WTC11 (cell line): ENCODE data around the gene FGD3. TPM values are rescaled to one million over a fixed set of nuclear protein-coding genes. Genes with fewer than 3 reads are reported as not detected.

Experiments used
- ATAC-seq: fragments of 200-7000 bp; cut with Tn5 transposase; 2 replicates; pipeline ENCODE4 v1.10.0; 2021; ENCODE audit warnings: mild to moderate bottlenecking, moderate library complexity
- CTCF ChIA-PET: fragments of 300-600 bp; sonication (Branson Sonifier 250); formaldehyde crosslinking; loops from one replicate; lab custom pipeline; 2021; ENCODE audit warnings: antibody characterized with exemption; lab: Charles Lee
- POLR2A ChIA-PET: fragments of 350-600 bp; sonication (Branson Sonifier 250); formaldehyde crosslinking; loops from one replicate; lab custom pipeline; 2021; ENCODE audit warnings: antibody characterized with exemption; lab: Charles Lee
- DNase-seq: peaks from one replicate; pipeline ENCODE4 v3.0.0; 2021; ENCODE audit warnings: low spot score
- H3K27ac Mint-ChIP-seq: 2 replicates; pipeline ENCODE4 v1.8.0; 2021; ENCODE audit warnings: mixed read lengths
- H3K27me3 Mint-ChIP-seq: 2 replicates; pipeline ENCODE4 v1.8.0; 2021; ENCODE audit warnings: low read depth, mild to moderate bottlenecking, moderate library complexity, mixed read lengths
- H3K36me3 Mint-ChIP-seq: 2 replicates; pipeline ENCODE4 v1.8.0; 2021; ENCODE audit warnings: mixed read lengths
- H3K4me1 Mint-ChIP-seq: 2 replicates; pipeline ENCODE4 v1.8.0; 2022; ENCODE audit warnings: mixed read lengths
- H3K4me3 Mint-ChIP-seq: 2 replicates; pipeline ENCODE4 v1.8.0; 2021; ENCODE audit warnings: mild to moderate bottlenecking, moderate library complexity, mixed read lengths
- H3K9me3 Mint-ChIP-seq: 2 replicates; pipeline ENCODE4 v1.8.0; 2021; ENCODE audit warnings: mixed read lengths
- CREB1 ChIP-seq: sonication (generic); formaldehyde crosslinking; IDR thresholded peaks from 2 replicates; pipeline ENCODE4 v1.8.0; 2023; ENCODE audit warnings: mild to moderate bottlenecking, missing genetic modification reagents
- CREM ChIP-seq: sonication (generic); formaldehyde crosslinking; IDR thresholded peaks from 2 replicates; pipeline ENCODE4 v1.8.1; 2022; ENCODE audit warnings: mild to moderate bottlenecking, missing genetic modification reagents, moderate library complexity
- FOXJ3 ChIP-seq: sonication (generic); formaldehyde crosslinking; IDR thresholded peaks from 2 replicates; pipeline ENCODE4 v1.9.0; 2021; ENCODE audit warnings: missing genetic modification reagents, mild to moderate bottlenecking, borderline replicate concordance
- GTF2I ChIP-seq: fragments of 250-450 bp; sonication (Bioruptor Pico); conservative IDR thresholded peaks from 2 replicates; pipeline ENCODE4 v1.4.0; 2021; ENCODE audit warnings: mild to moderate bottlenecking
- NR1H2 ChIP-seq: sonication (generic); formaldehyde crosslinking; IDR thresholded peaks from 2 replicates; pipeline ENCODE4 v1.9.0; 2021; ENCODE audit warnings: mild to moderate bottlenecking, moderate library complexity, missing genetic modification reagents
- NR3C1 ChIP-seq: sonication (generic); formaldehyde crosslinking; conservative IDR thresholded peaks from 2 replicates; pipeline ENCODE4 v1.8.1; 2023; ENCODE audit warnings: low read depth, mild to moderate bottlenecking, missing genetic modification reagents
- OVOL2 ChIP-seq: fragments of 250-450 bp; sonication (Bioruptor Pico); IDR thresholded peaks from 2 replicates; pipeline ENCODE4 v1.9.0; 2021; ENCODE audit warnings: mild to moderate bottlenecking, borderline replicate concordance
- PRRX2 ChIP-seq: fragments of 250-450 bp; sonication (Bioruptor Pico); IDR thresholded peaks from 2 replicates; pipeline ENCODE4 v1.8.0; 2021; ENCODE audit warnings: mild to moderate bottlenecking
- SP1 ChIP-seq: sonication (generic); formaldehyde crosslinking; conservative IDR thresholded peaks from 2 replicates; pipeline ENCODE4 v1.8.1; 2022; ENCODE audit warnings: missing genetic modification reagents
- ZNF219 ChIP-seq: sonication (generic); formaldehyde crosslinking; IDR thresholded peaks from 2 replicates; pipeline ENCODE4 v1.8.0; 2023; ENCODE audit warnings: missing genetic modification reagents, mild to moderate bottlenecking, borderline replicate concordance
- ZNF232 ChIP-seq: sonication (generic); formaldehyde crosslinking; IDR thresholded peaks from 2 replicates; pipeline ENCODE4 v1.8.0; 2022; ENCODE audit warnings: mild to moderate bottlenecking, missing genetic modification reagents
- ZNF263 ChIP-seq: sonication (generic); formaldehyde crosslinking; IDR thresholded peaks from 2 replicates; pipeline ENCODE4 v1.8.1; 2022; ENCODE audit warnings: low read depth, mild to moderate bottlenecking, moderate library complexity, missing genetic modification reagents
- ZNF396 ChIP-seq: fragments of 250-450 bp; sonication (Bioruptor Pico); IDR thresholded peaks from 2 replicates; pipeline ENCODE4 v1.8.0; 2021; ENCODE audit warnings: mild to moderate bottlenecking, moderate library complexity, borderline replicate concordance
- total RNA-seq: library from RNA; stranded (reverse); gene quantifications from 3 replicates; pipeline ENCODE4 v1.2.3, GENCODE V29; 2021
- TF ChIP-seq, protein P1 (sequence below): sonication (generic); formaldehyde crosslinking; IDR thresholded peaks from 2 replicates; pipeline ENCODE4 v1.8.1; 2023; ENCODE audit warnings: mild to moderate bottlenecking, moderate library complexity, missing genetic modification reagents
- TF ChIP-seq, protein P2 (sequence below): sonication (generic); formaldehyde crosslinking; conservative IDR thresholded peaks from 2 replicates; pipeline ENCODE4 v1.8.1; 2022; ENCODE audit warnings: mild to moderate bottlenecking, missing genetic modification reagents
- TF ChIP-seq, protein P3 (sequence below): fragments of 250-450 bp; sonication (Bioruptor Pico); IDR thresholded peaks from 2 replicates; pipeline ENCODE4 v2.1.2; 2022; ENCODE audit warnings: mild to moderate bottlenecking, moderate library complexity
- TF ChIP-seq, protein P4 (sequence below): sonication (generic); formaldehyde crosslinking; IDR thresholded peaks from 2 replicates; pipeline ENCODE4 v1.8.1; 2023; ENCODE audit warnings: mild to moderate bottlenecking, missing genetic modification reagents
- TF ChIP-seq, protein P5 (sequence below): sonication (generic); formaldehyde crosslinking; IDR thresholded peaks from 2 replicates; pipeline ENCODE4 v1.8.1; 2023; ENCODE audit warnings: mild to moderate bottlenecking, missing genetic modification reagents
- TF ChIP-seq, protein P6 (sequence below): sonication (generic); formaldehyde crosslinking; IDR thresholded peaks from 2 replicates; pipeline ENCODE4 v1.8.0; 2022; ENCODE audit warnings: mild to moderate bottlenecking, missing genetic modification reagents
- TF ChIP-seq, protein P7 (sequence below): sonication (generic); formaldehyde crosslinking; IDR thresholded peaks from 2 replicates; pipeline ENCODE4 v1.8.1; 2022; ENCODE audit warnings: mild to moderate bottlenecking, moderate library complexity, missing genetic modification reagents
- TF ChIP-seq, protein P8 (sequence below): fragments of 250-450 bp; sonication (Bioruptor Pico); IDR thresholded peaks from 2 replicates; pipeline ENCODE4 v1.8.0; 2021; ENCODE audit warnings: mild to moderate bottlenecking

FGD3 gene
- total RNA-seq, 1 experiment from 2014 or later, result 1.9 TPM

DNA sequence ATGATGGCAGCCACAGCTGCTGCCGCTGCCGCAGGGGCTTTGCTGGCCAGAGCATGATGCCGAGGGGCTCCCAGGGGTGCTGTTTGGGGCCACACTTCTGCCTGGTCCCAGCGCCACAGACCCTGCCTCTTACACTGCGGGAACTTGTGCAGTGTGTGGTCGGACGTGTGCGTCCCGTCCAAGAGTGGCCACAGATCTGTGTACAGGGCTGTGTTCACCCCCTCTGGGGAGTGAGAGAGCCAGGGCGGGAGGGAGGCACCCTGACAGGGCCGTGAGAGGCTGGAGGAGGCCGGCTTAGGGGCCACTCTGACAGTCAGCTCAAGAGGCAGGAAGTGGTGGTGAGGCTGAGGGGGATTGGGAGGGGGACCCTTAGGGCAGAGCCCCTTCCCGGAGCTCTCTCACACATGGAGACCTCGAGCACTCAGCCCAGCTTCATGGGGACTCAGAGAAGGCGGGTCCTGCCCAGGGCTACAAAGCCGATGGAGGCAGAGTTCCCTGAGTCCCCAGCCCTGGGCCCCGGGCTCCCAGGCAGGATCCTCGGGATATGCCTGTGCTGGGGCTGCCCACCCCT lies 135.6 kb downstream of the FGD3 start:
- POLR2A ChIA-PET, result no interaction called here
- no peak overlapping the region for H3K4me3 Mint-ChIP-seq
- DNase-seq, result peak; percentile 16
- TF ChIP-seq FOXJ3 (no peak), ZNF232 (CRISPR knock-in tag) (no peak), PRRX2 (CRISPR knock-in tag) (no peak), ZNF263 (CRISPR knock-in tag) (no peak), GTF2I (CRISPR knock-in tag) (no peak)
- TF ChIP-seq, protein P1, sequence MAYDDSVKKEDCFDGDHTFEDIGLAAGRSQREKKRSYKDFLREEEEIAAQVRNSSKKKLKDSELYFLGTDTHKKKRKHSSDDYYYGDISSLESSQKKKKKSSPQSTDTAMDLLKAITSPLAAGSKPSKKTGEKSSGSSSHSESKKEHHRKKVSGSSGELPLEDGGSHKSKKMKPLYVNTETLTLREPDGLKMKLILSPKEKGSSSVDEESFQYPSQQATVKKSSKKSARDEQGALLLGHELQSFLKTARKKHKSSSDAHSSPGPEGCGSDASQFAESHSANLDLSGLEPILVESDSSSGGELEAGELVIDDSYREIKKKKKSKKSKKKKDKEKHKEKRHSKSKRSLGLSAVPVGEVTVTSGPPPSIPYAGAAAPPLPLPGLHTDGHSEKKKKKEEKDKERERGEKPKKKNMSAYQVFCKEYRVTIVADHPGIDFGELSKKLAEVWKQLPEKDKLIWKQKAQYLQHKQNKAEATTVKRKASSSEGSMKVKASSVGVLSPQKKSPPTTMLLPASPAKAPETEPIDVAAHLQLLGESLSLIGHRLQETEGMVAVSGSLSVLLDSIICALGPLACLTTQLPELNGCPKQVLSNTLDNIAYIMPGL (CRISPR knock-in tag), result no peak
- no peak overlapping the region for H3K27ac Mint-ChIP-seq
- H3K4me1 Mint-ChIP-seq, result 0 out of 2 replicates have a peak, but pooled peaks cover 2% of the 10 kb centered on the region
- CTCF ChIA-PET, result no interaction called here
- no peaks in the 10 kb centered on the region for H3K27me3 Mint-ChIP-seq
- peak; percentile 63 for ATAC-seq
- peaks cover 11% of the 10 kb centered on the region for H3K9me3 Mint-ChIP-seq
- peaks cover 12% of the 10 kb centered on the region for H3K36me3 Mint-ChIP-seq

DNA sequence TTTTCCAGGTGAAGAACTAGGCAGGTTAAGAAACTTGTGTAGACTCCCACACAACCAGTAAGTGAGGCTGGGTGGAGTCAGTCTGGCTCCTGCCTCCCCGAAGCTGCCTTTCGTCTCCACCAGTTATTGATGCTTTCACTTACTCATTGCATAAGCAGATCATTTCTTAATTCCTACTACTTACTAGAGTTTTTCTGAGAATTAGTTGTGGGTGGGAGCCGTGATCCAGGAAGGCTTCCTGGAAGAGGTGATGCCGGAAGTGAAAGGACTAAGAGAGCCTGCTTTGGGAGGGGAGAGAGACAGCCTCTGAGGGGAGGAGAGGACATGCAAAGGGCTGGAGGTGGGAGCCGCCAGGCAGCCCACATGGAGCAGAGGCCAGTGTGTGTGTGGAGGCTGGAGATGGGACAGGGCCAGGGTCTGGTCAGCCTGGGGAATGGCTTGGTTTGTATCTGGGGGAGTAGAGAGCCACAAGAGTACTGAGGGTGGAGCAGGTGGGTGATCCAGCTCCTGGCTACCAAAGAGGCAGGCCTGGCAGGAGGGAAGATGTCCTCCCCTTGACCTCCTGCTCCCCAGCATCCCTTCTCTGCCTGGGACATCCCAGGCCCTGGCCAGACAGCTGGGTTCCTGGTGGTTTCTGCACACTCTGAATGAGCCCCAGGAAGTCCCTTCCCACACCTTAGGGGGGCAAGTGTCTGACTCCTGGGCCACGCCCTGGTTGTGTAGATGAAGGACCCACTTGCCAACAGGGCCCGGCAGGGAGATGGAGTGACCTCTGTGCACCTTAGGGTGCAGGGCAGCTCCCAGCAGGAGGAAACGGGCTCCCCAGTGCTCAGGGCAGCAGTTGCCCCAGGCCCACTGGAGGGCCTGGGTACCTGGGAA lies 136.5 kb downstream of the FGD3 start:
- TF ChIP-seq, protein P2, sequence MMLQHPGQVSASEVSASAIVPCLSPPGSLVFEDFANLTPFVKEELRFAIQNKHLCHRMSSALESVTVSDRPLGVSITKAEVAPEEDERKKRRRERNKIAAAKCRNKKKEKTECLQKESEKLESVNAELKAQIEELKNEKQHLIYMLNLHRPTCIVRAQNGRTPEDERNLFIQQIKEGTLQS (CRISPR knock-in tag), result no peak
- TF ChIP-seq CREM (CRISPR knock-in tag), result no peak
- TF ChIP-seq, protein P3, sequence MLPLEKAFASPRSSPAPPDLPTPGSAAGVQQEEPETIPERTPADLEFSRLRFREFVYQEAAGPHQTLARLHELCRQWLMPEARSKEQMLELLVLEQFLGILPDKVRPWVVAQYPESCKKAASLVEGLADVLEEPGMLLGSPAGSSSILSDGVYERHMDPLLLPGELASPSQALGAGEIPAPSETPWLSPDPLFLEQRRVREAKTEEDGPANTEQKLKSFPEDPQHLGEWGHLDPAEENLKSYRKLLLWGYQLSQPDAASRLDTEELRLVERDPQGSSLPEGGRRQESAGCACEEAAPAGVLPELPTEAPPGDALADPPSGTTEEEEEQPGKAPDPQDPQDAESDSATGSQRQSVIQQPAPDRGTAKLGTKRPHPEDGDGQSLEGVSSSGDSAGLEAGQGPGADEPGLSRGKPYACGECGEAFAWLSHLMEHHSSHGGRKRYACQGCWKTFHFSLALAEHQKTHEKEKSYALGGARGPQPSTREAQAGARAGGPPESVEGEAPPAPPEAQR (CRISPR knock-in tag), result no peak
- TF ChIP-seq NR1H2 (CRISPR knock-in tag), result no peak
- TF ChIP-seq, protein P1 (CRISPR knock-in tag), result no peak
- TF ChIP-seq ZNF219 (CRISPR knock-in tag), result no peak
- TF ChIP-seq ZNF396 (CRISPR knock-in tag), result no peak
- TF ChIP-seq, protein P4, sequence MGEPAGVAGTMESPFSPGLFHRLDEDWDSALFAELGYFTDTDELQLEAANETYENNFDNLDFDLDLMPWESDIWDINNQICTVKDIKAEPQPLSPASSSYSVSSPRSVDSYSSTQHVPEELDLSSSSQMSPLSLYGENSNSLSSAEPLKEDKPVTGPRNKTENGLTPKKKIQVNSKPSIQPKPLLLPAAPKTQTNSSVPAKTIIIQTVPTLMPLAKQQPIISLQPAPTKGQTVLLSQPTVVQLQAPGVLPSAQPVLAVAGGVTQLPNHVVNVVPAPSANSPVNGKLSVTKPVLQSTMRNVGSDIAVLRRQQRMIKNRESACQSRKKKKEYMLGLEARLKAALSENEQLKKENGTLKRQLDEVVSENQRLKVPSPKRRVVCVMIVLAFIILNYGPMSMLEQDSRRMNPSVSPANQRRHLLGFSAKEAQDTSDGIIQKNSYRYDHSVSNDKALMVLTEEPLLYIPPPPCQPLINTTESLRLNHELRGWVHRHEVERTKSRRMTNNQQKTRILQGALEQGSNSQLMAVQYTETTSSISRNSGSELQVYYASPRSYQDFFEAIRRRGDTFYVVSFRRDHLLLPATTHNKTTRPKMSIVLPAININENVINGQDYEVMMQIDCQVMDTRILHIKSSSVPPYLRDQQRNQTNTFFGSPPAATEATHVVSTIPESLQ (CRISPR knock-in tag), result no peak
- TF ChIP-seq, protein P5, sequence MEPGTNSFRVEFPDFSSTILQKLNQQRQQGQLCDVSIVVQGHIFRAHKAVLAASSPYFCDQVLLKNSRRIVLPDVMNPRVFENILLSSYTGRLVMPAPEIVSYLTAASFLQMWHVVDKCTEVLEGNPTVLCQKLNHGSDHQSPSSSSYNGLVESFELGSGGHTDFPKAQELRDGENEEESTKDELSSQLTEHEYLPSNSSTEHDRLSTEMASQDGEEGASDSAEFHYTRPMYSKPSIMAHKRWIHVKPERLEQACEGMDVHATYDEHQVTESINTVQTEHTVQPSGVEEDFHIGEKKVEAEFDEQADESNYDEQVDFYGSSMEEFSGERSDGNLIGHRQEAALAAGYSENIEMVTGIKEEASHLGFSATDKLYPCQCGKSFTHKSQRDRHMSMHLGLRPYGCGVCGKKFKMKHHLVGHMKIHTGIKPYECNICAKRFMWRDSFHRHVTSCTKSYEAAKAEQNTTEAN (CRISPR knock-in tag), result no peak
- TF ChIP-seq, protein P6, sequence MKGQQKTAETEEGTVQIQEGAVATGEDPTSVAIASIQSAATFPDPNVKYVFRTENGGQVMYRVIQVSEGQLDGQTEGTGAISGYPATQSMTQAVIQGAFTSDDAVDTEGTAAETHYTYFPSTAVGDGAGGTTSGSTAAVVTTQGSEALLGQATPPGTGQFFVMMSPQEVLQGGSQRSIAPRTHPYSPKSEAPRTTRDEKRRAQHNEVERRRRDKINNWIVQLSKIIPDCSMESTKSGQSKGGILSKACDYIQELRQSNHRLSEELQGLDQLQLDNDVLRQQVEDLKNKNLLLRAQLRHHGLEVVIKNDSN (CRISPR knock-in tag), result no peak
- no peak for TF ChIP-seq OVOL2 (CRISPR knock-in tag)
- no peak for TF ChIP-seq CREB1 (CRISPR knock-in tag)
- TF ChIP-seq NR3C1 (CRISPR knock-in tag), result no peak
- TF ChIP-seq, protein P7, sequence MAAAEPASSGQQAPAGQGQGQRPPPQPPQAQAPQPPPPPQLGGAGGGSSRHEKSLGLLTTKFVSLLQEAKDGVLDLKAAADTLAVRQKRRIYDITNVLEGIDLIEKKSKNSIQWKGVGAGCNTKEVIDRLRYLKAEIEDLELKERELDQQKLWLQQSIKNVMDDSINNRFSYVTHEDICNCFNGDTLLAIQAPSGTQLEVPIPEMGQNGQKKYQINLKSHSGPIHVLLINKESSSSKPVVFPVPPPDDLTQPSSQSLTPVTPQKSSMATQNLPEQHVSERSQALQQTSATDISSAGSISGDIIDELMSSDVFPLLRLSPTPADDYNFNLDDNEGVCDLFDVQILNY, result no peak
- TF ChIP-seq ZNF232 (CRISPR knock-in tag), result no peak
- TF ChIP-seq SP1 (CRISPR knock-in tag), result no peak
- TF ChIP-seq, protein P8, sequence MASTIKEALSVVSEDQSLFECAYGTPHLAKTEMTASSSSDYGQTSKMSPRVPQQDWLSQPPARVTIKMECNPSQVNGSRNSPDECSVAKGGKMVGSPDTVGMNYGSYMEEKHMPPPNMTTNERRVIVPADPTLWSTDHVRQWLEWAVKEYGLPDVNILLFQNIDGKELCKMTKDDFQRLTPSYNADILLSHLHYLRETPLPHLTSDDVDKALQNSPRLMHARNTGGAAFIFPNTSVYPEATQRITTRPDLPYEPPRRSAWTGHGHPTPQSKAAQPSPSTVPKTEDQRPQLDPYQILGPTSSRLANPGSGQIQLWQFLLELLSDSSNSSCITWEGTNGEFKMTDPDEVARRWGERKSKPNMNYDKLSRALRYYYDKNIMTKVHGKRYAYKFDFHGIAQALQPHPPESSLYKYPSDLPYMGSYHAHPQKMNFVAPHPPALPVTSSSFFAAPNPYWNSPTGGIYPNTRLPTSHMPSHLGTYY (CRISPR knock-in tag), result no peak
- peak; percentile 6 for DNase-seq
- H3K4me3 Mint-ChIP-seq, result no peak overlapping the region
- H3K27ac Mint-ChIP-seq, result peak overlapping the region; percentile 9; the same call in 1 of the 2 replicates
- peaks cover 11% of the 10 kb centered on the region for H3K9me3 Mint-ChIP-seq
- ATAC-seq, result no peak
- CTCF ChIA-PET, result interaction anchor here (0.7 kb wide), 2 partner anchors 26 to 70 kb away, joined by 3 read pairs; no protein-coding TSS in a partner anchor
- H3K4me1 Mint-ChIP-seq, result 0 out of 2 replicates have a peak, but pooled peaks cover 2% of the 10 kb centered on the region
- peaks cover 12% of the 10 kb centered on the region for H3K36me3 Mint-ChIP-seq
- H3K27me3 Mint-ChIP-seq, result no peaks in the 10 kb centered on the region
- POLR2A ChIA-PET, result no interaction called here
